VCaP (cell line): Measurements from ENCODE around the gene ELMO1.

ENCODE experiments used
- H3K27ac ChIP-seq: fragments of 450-650 bp; 2 replicates; pipeline ENCODE4 v1.5.1; 2017
- TF ChIP-seq, protein P1 (sequence below): fragments of 450-650 bp; conservative IDR thresholded peaks from 2 replicates; pipeline ENCODE4 v1.5.1; 2017; ENCODE audit warnings: mild to moderate bottlenecking, moderate library complexity

ELMO1 gene

DNA sequence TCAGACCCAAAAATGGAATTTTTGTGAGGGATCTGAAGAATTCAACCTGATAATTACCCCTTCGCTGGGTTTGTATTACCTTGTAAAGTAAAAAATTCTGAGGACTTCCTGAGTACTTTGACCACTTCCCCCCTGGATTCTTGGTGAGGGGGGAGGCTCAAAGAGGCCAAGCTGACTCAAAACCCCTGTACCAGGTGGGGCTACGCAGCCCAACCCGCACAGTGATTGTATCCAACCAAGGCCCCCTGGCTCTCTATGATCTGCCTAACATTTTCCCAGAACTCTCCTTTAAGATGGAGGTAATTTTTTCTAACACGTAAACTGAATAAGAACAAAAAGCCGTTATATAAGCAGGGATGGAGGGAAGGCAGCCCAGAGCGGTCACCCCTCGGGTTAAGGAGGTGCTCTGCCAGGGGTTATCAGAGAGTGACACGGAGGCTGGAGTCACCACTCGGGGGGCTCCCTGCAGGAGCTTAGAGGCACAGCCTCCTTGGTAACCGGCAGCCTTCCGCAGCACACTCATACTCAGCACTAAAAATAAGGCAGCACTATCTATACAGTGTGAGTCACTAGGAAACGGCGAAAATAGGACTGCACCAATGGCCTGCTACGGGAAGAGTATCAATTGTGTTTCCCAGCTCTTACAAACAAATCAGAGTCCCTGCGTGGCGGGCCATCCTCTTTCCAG lies 255.4 kb downstream of the ELMO1 start:
- TF ChIP-seq, protein P1, sequence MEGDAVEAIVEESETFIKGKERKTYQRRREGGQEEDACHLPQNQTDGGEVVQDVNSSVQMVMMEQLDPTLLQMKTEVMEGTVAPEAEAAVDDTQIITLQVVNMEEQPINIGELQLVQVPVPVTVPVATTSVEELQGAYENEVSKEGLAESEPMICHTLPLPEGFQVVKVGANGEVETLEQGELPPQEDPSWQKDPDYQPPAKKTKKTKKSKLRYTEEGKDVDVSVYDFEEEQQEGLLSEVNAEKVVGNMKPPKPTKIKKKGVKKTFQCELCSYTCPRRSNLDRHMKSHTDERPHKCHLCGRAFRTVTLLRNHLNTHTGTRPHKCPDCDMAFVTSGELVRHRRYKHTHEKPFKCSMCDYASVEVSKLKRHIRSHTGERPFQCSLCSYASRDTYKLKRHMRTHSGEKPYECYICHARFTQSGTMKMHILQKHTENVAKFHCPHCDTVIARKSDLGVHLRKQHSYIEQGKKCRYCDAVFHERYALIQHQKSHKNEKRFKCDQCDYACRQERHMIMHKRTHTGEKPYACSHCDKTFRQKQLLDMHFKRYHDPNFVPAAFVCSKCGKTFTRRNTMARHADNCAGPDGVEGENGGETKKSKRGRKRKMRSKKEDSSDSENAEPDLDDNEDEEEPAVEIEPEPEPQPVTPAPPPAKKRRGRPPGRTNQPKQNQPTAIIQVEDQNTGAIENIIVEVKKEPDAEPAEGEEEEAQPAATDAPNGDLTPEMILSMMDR, result no peak
- H3K27ac ChIP-seq, result no peak overlapping the region

DNA sequence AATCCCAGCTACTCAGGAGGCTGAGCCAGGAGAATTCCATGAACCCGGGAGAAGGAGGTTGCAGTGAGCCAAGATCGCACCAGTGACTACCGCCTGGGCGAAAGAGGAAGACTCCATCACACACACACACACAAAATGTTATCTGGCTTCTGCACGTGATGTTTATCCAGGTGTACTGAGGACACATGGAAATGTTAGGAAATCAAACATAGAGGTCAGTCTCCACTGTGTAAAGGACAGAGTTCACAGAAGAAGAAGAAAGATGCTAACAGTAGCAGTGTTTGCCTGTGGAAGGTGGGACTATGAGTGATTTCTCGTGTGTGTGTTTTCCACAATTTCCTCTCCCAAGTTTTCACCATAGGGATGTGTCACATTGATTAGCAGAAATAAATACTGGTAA lies 256.9 kb downstream of the ELMO1 start:
- TF ChIP-seq, protein P1, result no peak
- H3K27ac ChIP-seq, result no peak overlapping the region

DNA sequence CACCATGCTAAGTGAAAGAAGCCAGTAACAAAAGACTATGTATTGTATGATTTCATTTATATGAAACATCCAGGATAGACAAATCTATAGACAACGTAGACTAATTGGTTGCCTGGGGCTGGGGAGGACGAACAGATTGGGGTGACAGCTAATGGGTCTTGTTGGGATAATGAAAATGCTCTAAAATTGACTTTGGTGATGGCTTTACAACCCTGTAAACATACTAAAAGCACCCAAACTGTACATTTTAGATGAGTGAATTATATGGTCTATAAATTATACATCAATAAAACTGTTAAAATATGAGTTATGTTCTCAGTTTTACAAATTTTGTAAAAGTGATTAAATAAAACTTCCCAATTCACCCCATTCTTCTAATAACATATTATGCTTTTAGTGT lies 261.5 kb downstream of the ELMO1 start:
- H3K27ac ChIP-seq, result no peak overlapping the region
- TF ChIP-seq, protein P1, result no peak

DNA sequence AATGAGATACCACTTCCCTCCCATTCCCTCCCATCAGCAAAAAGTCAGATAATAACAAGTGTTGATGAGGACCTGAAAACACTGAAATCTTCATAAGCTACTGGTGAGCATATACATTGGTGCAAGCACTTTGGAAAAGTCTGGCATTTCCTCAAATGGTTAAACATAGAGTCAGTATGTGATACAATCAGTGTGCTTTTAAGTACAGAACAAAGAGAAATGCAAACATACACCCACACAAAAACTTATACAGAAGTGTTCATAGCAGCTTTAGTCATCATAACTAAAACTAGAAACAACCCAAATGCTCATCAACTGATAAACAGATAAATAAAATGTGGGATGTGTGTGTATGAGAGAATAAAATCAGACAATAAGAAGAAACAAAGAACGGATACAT lies 261.9 kb downstream of the ELMO1 start:
- TF ChIP-seq, protein P1, result no peak
- H3K27ac ChIP-seq, result no peak overlapping the region

DNA sequence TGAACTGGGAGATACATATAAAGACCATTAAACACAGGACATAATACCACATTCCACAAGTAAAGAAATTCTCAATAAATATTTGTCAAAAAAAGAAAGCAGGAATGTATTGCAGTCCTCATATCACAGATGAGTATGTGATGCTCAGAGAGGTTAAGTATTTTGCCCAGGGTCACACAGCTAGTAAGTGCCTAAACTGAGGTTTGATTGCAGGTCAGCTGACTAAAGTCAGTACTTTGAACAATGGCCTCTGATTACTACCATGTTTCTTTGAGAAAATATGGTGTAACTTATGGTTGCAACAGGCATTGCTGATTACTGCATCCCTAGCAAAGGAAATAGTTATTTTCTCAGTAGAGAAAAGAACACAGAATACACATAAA lies 267.1 kb downstream of the ELMO1 start:
- H3K27ac ChIP-seq, result no peak overlapping the region
- TF ChIP-seq, protein P1, result no peak

DNA sequence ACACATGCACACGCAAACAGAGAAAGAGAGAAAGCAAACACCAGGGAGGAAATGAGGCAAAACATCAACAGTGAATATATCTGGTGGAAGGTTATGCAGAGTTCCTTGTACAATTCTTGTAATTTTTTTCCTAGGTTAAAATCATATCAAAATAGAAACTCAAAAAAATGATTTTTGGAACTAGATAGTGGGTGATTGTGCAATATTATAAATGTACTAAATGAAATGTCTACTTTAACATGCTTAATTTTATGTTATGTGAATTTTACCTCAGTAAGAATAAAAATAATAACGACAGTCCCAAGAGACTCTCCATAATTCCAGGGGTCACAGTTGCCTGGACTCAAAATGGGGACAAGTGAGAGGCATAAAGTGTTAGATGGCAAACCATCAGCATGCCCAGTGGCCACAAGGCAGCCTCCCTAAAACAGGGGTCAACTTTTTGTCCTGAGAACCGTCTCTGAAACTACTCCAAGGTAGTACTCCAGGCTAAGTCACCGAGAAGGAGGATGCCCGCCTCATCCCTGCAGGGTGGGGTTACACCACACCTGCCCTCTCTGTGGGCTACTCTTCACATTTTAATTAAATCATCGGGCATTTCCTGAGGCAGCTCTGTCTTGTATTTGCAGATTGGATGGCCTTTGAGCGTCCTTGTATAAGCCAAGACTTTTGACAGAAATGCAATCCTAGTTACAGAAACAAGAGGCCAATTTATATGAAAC lies 267.7 kb downstream of the ELMO1 start:
- H3K27ac ChIP-seq, result no peak overlapping the region
- TF ChIP-seq, protein P1, result no peak

DNA sequence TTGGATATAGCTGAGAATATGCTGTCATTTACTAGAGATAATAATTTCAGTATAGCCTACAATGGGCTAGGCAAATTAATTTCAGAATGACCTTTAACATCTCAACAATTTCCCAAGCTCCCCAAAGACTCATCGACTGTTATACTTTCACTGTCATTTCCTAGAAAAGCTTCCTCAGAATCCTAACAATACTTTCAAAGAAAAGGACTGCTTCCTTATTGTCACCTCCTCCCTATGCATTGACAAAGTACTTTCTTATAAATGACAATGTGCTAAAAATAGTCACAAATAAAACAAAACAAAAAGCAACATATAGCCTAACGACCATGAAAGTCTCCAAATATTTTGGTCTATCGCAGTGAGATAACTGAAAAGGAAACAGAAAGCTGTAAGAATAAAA lies 272.6 kb downstream of the ELMO1 start:
- TF ChIP-seq, protein P1, result no peak
- no peak overlapping the region for H3K27ac ChIP-seq
